ENCODE measurements around the gene PIK3AP1. TPM values are rescaled to one million over a fixed set of nuclear protein-coding genes. Genes with fewer than 3 reads are reported as not detected.

PIK3AP1 gene
- total RNA-seq, 1 donor from 2014 or later: 6.7 TPM

GRCh38 chr10:96708996-96709395 lies 11.3 kb downstream of the PIK3AP1 start:
- H3K9me3 Mint-ChIP-seq (ENCODE audit: unreplicated experiment): no peaks in the 10 kb centered on the region
- H3K36me3 Mint-ChIP-seq (ENCODE audit: low read depth, unreplicated experiment): no peaks in the 10 kb centered on the region
- Histone ChIP-seq H3K27me3 (ENCODE audit: insufficient read depth, low read length) (no peaks in the 10 kb centered on the region), H2AFZ (ENCODE audit: low read depth, low read length) (no peak overlapping the region), H3K4me2 (ENCODE audit: low read length) (no peak overlapping the region), H3K4me1 (ENCODE audit: insufficient read depth, low read length) (no peaks in the 10 kb centered on the region), H3K27ac (ENCODE audit: low read depth, low read length) (no peak overlapping the region), H3K36me3 (ENCODE audit: insufficient read depth, low read length) (no peaks in the 10 kb centered on the region), H3K79me2 (ENCODE audit: insufficient read depth, low read length) (no peaks in the 10 kb centered on the region), H3K4me3 (ENCODE audit: insufficient read depth, low read depth, low read length) (no peak overlapping the region), H3K9ac (ENCODE audit: low read length) (no peak overlapping the region), H3K9me3 (ENCODE audit: insufficient read depth, low read depth, low read length) (no peaks in the 10 kb centered on the region), H4K20me1 (ENCODE audit: insufficient read depth, low read length) (no peaks in the 10 kb centered on the region)
- H3K4me3 Mint-ChIP-seq (ENCODE audit: unreplicated experiment): no peak overlapping the region
- no peak for TF ChIP-seq EZH2 (IDR thresholded peaks at IDR 0.05; ENCODE audit: insufficient read depth, low read length)
- TF ChIP-seq, protein P1, sequence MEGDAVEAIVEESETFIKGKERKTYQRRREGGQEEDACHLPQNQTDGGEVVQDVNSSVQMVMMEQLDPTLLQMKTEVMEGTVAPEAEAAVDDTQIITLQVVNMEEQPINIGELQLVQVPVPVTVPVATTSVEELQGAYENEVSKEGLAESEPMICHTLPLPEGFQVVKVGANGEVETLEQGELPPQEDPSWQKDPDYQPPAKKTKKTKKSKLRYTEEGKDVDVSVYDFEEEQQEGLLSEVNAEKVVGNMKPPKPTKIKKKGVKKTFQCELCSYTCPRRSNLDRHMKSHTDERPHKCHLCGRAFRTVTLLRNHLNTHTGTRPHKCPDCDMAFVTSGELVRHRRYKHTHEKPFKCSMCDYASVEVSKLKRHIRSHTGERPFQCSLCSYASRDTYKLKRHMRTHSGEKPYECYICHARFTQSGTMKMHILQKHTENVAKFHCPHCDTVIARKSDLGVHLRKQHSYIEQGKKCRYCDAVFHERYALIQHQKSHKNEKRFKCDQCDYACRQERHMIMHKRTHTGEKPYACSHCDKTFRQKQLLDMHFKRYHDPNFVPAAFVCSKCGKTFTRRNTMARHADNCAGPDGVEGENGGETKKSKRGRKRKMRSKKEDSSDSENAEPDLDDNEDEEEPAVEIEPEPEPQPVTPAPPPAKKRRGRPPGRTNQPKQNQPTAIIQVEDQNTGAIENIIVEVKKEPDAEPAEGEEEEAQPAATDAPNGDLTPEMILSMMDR (IDR thresholded peaks at IDR 0.05; ENCODE audit: insufficient read depth, low read depth, low read length): no peak
- no peaks in the 10 kb centered on the region for H3K27me3 Mint-ChIP-seq (ENCODE audit: low read depth, unreplicated experiment)
- peaks cover 1% of the 10 kb centered on the region for H3K4me1 Mint-ChIP-seq (ENCODE audit: low read depth, unreplicated experiment)
- FAIRE-seq: no peak
- no peak overlapping the region for H3K27ac Mint-ChIP-seq (ENCODE audit: unreplicated experiment)
- no peak for DNase-seq (ENCODE audit: low read depth)

DNA sequence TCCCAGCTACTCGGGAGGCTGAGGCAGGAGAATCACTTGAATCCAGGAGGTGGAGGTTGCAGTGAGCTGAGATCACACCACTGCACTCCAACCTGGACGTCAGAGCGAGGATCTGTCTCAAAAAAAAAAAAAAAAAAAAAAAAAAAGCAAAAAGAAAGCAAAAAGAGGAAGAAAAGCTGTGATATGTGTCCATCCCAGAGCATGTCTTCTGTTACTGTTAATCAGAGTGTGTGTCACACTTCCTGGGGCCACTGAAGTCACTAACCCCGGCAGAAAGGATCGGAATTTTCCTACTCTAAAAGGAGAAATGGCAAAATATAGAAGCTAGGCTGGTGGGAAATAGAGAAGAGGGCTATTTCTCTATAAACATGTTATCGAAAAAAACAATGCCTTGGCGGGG lies 11.9 kb downstream of the PIK3AP1 start:
- H3K9me3 ChIP-seq (ENCODE audit: insufficient read depth, low read depth, low read length): no peaks in the 10 kb centered on the region
- H3K36me3 ChIP-seq (ENCODE audit: insufficient read depth, low read length): no peaks in the 10 kb centered on the region
- H3K27me3 Mint-ChIP-seq (ENCODE audit: low read depth, unreplicated experiment): no peaks in the 10 kb centered on the region
- H3K9me3 Mint-ChIP-seq (ENCODE audit: unreplicated experiment): no peaks in the 10 kb centered on the region
- H3K27ac Mint-ChIP-seq (ENCODE audit: unreplicated experiment): no peak overlapping the region
- no peaks in the 10 kb centered on the region for H3K27me3 ChIP-seq (ENCODE audit: insufficient read depth, low read length)
- no peak overlapping the region for H2AFZ ChIP-seq (ENCODE audit: low read depth, low read length)
- H3K4me3 Mint-ChIP-seq (ENCODE audit: unreplicated experiment): no peak overlapping the region
- FAIRE-seq (no peak), DNase-seq (ENCODE audit: low read depth) (no peak)
- H3K9ac ChIP-seq (ENCODE audit: low read length): no peak overlapping the region
- H3K4me1 Mint-ChIP-seq (ENCODE audit: low read depth, unreplicated experiment): no peaks in the 10 kb centered on the region
- no peaks in the 10 kb centered on the region for H4K20me1 ChIP-seq (ENCODE audit: insufficient read depth, low read length)
- H3K4me2 ChIP-seq (ENCODE audit: low read length): no peak overlapping the region
- no peak overlapping the region for H3K27ac ChIP-seq (ENCODE audit: low read depth, low read length)
- TF ChIP-seq, protein P1 (IDR thresholded peaks at IDR 0.05; ENCODE audit: insufficient read depth, low read depth, low read length): no peak
- no peak for TF ChIP-seq EZH2 (IDR thresholded peaks at IDR 0.05; ENCODE audit: insufficient read depth, low read length)
- H3K4me1 ChIP-seq (ENCODE audit: insufficient read depth, low read length): no peaks in the 10 kb centered on the region
- H3K4me3 ChIP-seq (ENCODE audit: insufficient read depth, low read depth, low read length): no peak overlapping the region
- H3K36me3 Mint-ChIP-seq (ENCODE audit: low read depth, unreplicated experiment): no peaks in the 10 kb centered on the region
- H3K79me2 ChIP-seq (ENCODE audit: insufficient read depth, low read length): no peaks in the 10 kb centered on the region

- Histone ChIP-seq H3K4me2 (ENCODE audit: low read length) (no peak overlapping the region), H3K9ac (ENCODE audit: low read length) (no peak overlapping the region), H3K9me3 (ENCODE audit: insufficient read depth, low read depth, low read length) (no peaks in the 10 kb centered on the region), H4K20me1 (ENCODE audit: insufficient read depth, low read length) (no peaks in the 10 kb centered on the region), H3K27me3 (ENCODE audit: insufficient read depth, low read length) (no peaks in the 10 kb centered on the region), H3K4me1 (ENCODE audit: insufficient read depth, low read length) (no peaks in the 10 kb centered on the region), H3K27ac (ENCODE audit: low read depth, low read length) (no peak overlapping the region), H3K36me3 (ENCODE audit: insufficient read depth, low read length) (no peaks in the 10 kb centered on the region), H3K79me2 (ENCODE audit: insufficient read depth, low read length) (no peaks in the 10 kb centered on the region), H3K4me3 (ENCODE audit: insufficient read depth, low read depth, low read length) (no peak overlapping the region), H2AFZ (ENCODE audit: low read depth, low read length) (no peak overlapping the region)
- TF ChIP-seq, protein P1 (IDR thresholded peaks at IDR 0.05; ENCODE audit: insufficient read depth, low read depth, low read length): no peak
- no peak for TF ChIP-seq EZH2 (IDR thresholded peaks at IDR 0.05; ENCODE audit: insufficient read depth, low read length)
- Mint-ChIP-seq H3K4me1 (ENCODE audit: low read depth, unreplicated experiment) (no peaks in the 10 kb centered on the region), H3K27ac (ENCODE audit: unreplicated experiment) (no peak overlapping the region), H3K27me3 (ENCODE audit: low read depth, unreplicated experiment) (no peaks in the 10 kb centered on the region), H3K4me3 (ENCODE audit: unreplicated experiment) (no peak overlapping the region), H3K9me3 (ENCODE audit: unreplicated experiment) (no peaks in the 10 kb centered on the region), H3K36me3 (ENCODE audit: low read depth, unreplicated experiment) (no peaks in the 10 kb centered on the region)
- FAIRE-seq (no peak), DNase-seq (ENCODE audit: low read depth) (no peak)
Measured at GRCh38 chr10:96706331-96706853, 13.9 kb downstream of the PIK3AP1 start.

All from astrocyte (in vitro differentiated cells and primary cell).